Natural killer cell treated with Interleukin-12 subunit alpha and Interleukin-12 subunit beta and Interleukin-15 and Interleukin-18, amount 100 ng/mL, for 72 hours (primary cell): Measurements from ENCODE around the gene PDCD11. TPM values are rescaled to one million over a fixed set of nuclear protein-coding genes. Genes with fewer than 3 reads are reported as not detected.
"Not testable (repeated sequence)": the region's sequence is repeated elsewhere in the genome, so short reads cannot be mapped to it uniquely, and the experiment has no call there.

ENCODE experiments used
- ATAC-seq, 2 donors: fragments of 150-1000 bp; cut with Tn5 transposase in 1 of 2; sonication (Bioruptor Pico), chemical (Tn5 transposase) in 1 of 2; 2 replicates each; pipeline ENCODE4 v1.10.0; 2021
- DNase-seq: peaks from one replicate; pipeline ENCODE4 v3.0.0; 2022; ENCODE audit warnings: low spot score
- H3K27ac Mint-ChIP-seq, 2 donors: 1 replicate in 1 of 2; 2 replicates in 1 of 2; pipeline ENCODE4 v1.8.0; 2022; ENCODE audit warnings: mixed read lengths in 2 of 2, mild to moderate bottlenecking in 1 of 2, moderate library complexity in 1 of 2
- H3K27me3 Mint-ChIP-seq, 2 donors: 1 replicate in 1 of 2; 2 replicates in 1 of 2; pipeline ENCODE4 v1.8.0; 2022; ENCODE audit warnings: mixed read lengths in 2 of 2
- H3K36me3 Mint-ChIP-seq: one replicate; pipeline ENCODE4 v1.8.0; 2022; ENCODE audit warnings: mixed read lengths
- H3K4me1 Mint-ChIP-seq, 2 donors: 1 replicate in 1 of 2; 2 replicates in 1 of 2; pipeline ENCODE4 v1.8.0; 2022; ENCODE audit warnings: low read depth in 2 of 2, mixed read lengths in 2 of 2, mild to moderate bottlenecking in 1 of 2
- H3K4me3 Mint-ChIP-seq: one replicate; pipeline ENCODE4 v1.8.0; 2022; ENCODE audit warnings: mixed read lengths
- H3K9me3 Mint-ChIP-seq: 2 replicates; pipeline ENCODE4 v1.8.0; 2022; ENCODE audit warnings: mixed read lengths
- total RNA-seq, 2 donors: library from RNA; stranded (reverse); gene quantifications; one replicate each; pipeline ENCODE4 v1.2.3, GENCODE V29; 2022

The PDCD11 gene
- total RNA-seq, 2 donors from 2014 or later, result 61.7 to 151 TPM

DNA sequence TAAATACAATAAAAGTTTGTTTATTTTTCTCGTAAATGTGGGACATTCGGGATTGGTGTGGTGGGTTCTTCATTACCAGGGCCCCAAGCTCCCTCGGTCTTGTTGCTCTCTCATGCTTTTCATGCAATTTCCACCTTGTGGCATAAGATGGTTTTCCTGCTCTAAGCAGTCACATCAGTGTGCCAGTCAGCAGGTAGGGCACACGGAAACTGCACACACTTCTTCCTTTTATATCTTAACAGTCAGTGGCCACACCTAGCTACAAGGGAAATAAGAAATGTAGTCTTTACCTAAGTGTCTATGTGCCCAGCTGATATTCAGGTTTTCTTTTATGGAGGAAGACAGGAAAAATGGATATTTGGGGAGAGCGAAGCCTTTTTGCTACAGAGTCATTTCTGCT, 22.2 kb upstream of the PDCD11 start:
- Mint-ChIP-seq H3K9me3 (no peaks in the 10 kb centered on the region), H3K4me3 (no peak overlapping the region), H3K27me3 (no peaks in the 10 kb centered on the region), H3K27ac (no peak overlapping the region), H3K36me3 (peaks cover 14% of the 10 kb centered on the region), H3K4me1 (peaks cover 7 to 10% of the 10 kb centered on the region in 2 donors)
- no peak for ATAC-seq
- no peak for DNase-seq

DNA sequence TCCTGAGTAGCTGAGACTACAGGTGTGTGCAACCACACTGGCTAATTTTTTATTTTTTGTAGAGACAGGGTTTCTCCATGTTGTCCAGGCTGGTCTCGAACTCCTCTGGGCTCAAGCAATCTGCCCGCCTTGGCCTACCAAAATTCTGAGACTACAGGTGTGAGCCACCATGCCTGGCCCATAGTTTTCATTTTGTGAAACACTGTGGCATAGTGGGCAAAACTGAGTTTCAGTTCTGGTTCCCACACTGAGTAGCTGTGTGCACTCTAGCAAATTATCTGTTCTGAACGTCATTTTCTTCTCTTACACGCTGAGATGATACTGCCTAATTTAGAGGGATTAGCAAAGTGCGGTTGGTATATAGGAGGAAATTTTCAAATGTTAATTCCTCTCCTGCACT, 13.7 kb upstream of the PDCD11 start:
- DNase-seq, result no peak
- Mint-ChIP-seq H3K4me3 (no peak overlapping the region), H3K4me1 (no peaks in the 10 kb centered on the region), H3K36me3 (peaks cover 9% of the 10 kb centered on the region), H3K9me3 (no peaks in the 10 kb centered on the region), H3K27ac (no peak overlapping the region), H3K27me3 (no peaks in the 10 kb centered on the region)
- ATAC-seq, result no peak

DNA sequence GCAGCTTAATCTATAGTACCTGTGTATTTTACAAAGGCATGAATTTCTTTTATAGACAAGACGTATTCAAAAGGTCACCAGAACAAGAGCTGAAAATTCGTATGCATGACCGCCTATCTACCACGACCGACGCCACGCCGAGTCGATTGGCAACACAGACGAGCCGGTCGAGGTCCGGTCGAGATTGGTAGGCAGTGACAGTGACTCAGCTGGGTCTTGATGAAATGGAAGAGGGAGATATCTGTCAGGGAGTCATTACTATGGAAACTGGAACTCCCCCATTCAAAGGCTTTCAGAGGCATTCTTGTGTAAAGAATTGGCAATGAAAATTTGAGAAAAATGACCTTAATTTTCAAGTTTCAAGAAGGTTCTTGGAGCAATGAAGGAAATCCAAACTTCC, 2.2 kb upstream of the PDCD11 start:
- H3K36me3 Mint-ChIP-seq, result peaks cover 13% of the 10 kb centered on the region
- peaks cover 34 to 41% of the 10 kb centered on the region in 2 donors for H3K4me1 Mint-ChIP-seq
- H3K4me3 Mint-ChIP-seq, result peak overlapping the region; percentile 52
- H3K27ac Mint-ChIP-seq, result peak overlapping the region in 1 of 2 donors; percentile 18
- no peaks in the 10 kb centered on the region for H3K27me3 Mint-ChIP-seq
- DNase-seq (no peak), ATAC-seq (no peak)
- H3K9me3 Mint-ChIP-seq, result no peaks in the 10 kb centered on the region

DNA sequence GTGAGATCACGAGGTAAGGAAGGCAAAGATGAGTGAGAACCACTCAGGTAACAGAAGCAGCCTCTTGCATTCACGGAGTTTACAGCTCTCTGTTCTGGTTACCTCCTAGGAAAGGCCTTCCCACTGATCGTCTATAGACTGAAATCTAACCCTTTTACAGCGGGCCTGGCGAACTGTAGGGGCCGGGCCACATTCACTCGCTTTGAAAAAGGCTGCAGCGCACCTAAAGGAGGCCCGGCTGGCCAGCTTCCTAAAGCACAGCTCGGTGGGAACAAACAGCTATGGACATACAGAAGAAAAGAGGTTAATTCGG, 716 bp upstream of the PDCD11 start:
- DNase-seq, result no peak
- Mint-ChIP-seq H3K27me3 (no peaks in the 10 kb centered on the region), H3K27ac (peak overlapping the region; percentile 78 to 94), H3K4me1 (peaks cover 34 to 47% of the 10 kb centered on the region in 2 donors), H3K9me3 (no peaks in the 10 kb centered on the region), H3K36me3 (peaks cover 23% of the 10 kb centered on the region), H3K4me3 (peak overlapping the region; percentile 99)
- ATAC-seq, result no peak

DNA sequence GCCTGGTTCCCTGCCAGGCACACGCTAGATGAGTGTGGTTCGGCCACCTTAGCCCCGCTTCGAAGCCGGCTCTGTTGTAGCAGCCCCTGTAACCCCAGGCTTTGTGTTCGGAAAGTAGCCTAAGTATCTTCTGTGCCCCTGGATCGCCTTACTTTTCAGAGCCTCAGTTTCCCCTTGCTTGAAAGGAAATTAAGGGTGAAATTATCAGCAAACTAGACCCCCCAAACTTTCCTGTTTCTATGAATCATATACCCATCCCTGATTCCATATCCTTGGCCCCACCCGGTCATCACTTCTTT, 312 bp downstream of the PDCD11 start:
- peak overlapping the region; percentile 99 for H3K4me3 Mint-ChIP-seq
- H3K27ac Mint-ChIP-seq, result peak overlapping the region; percentile 78 to 94
- H3K27me3 Mint-ChIP-seq, result no peaks in the 10 kb centered on the region
- peaks cover 34 to 47% of the 10 kb centered on the region in 2 donors for H3K4me1 Mint-ChIP-seq
- no peaks in the 10 kb centered on the region for H3K9me3 Mint-ChIP-seq
- peaks cover 23% of the 10 kb centered on the region for H3K36me3 Mint-ChIP-seq
- ATAC-seq, result no peak
- no peak for DNase-seq

DNA sequence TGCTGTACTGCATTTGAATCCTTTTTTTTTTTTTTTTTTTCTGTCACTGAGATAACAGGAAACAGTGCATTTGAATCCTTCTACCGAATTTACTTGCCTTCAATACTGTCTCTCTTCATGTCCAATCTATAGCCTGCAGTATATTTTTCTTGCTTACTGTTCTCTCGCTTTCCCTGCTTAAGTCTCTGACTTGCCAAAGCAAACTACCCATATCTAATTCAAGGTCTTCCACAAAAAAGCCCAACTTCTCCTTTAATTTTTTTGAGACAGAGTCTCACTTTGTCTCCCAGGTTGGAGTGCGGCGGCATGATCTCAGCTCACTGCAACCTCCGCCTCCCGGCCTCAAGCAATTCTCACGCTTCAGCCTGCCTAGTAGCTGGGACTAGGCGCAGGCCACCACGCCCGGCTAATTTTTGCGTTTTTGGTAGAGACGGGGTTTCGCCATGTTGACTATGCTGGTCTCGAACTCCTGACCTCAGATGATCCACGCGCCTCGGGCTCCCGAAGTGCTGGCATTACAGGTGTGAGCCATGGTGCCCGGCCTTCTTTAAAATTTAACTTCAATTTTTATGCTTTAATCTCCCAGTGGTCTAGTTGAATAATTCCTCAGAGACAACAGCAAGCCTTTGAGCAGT, 882 bp downstream of the PDCD11 start:
- H3K4me1 Mint-ChIP-seq, result peaks cover 34 to 47% of the 10 kb centered on the region in 2 donors

DNA sequence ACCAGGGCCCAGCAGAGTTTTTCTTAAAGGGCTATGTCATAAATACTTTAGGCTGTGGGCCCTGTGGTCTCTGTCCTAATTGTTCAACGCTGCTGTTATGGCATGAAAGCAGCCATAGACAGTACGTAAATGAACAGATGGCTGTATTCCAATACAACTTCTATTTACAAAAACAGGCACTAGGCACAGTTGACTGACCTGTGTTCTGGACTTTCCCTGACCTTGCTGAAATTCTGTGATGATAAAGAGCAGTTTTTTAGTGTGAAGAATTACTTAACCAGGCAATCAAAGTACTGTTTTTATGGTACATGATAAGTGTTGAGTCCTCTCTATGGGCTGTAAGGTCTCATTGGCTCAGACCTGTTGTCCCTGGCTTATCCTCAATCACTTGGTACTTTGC, 17.1 kb downstream of the PDCD11 start:
- H3K27me3 Mint-ChIP-seq, result no peaks in the 10 kb centered on the region
- H3K36me3 Mint-ChIP-seq, result peaks cover 51% of the 10 kb centered on the region
- no peaks in the 10 kb centered on the region for H3K9me3 Mint-ChIP-seq
- ATAC-seq (no peak), DNase-seq (no peak)
- no peak overlapping the region for H3K27ac Mint-ChIP-seq
- no peak overlapping the region for H3K4me3 Mint-ChIP-seq
- H3K4me1 Mint-ChIP-seq, result no peaks in the 10 kb centered on the region

More for the DNA sequence above, 882 bp downstream of the PDCD11 start:
- Mint-ChIP-seq H3K27ac (peak overlapping the region; percentile 78 to 94), H3K9me3 (no peaks in the 10 kb centered on the region), H3K27me3 (no peaks in the 10 kb centered on the region), H3K4me3 (peak overlapping the region; percentile 99), H3K36me3 (peaks cover 23% of the 10 kb centered on the region)
- no peak for DNase-seq
- ATAC-seq, result no peak

DNA sequence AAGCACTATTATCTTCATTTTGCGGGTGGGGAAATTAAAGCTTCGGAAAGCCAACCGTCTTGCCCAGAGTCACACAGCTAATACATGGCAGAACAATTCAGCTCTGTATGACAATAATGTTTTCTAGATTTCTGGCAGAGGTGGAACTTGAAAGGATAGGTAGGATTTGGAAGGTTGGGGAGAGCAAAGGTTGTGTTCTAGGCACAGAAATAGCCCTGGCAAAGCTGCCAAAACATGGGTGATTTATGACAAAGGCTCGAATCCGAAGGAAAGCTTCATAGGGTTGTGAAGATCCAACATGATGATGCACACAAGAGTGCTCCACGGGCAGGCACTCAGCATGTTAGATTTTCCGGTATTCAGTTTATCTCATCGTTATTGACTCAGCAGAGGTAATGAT, 19.2 kb downstream of the PDCD11 start:
- DNase-seq (no peak), ATAC-seq (no peak)
- H3K27ac Mint-ChIP-seq, result no peak overlapping the region
- no peak overlapping the region for H3K4me3 Mint-ChIP-seq
- no peaks in the 10 kb centered on the region for H3K27me3 Mint-ChIP-seq
- no peaks in the 10 kb centered on the region for H3K9me3 Mint-ChIP-seq
- no peaks in the 10 kb centered on the region for H3K4me1 Mint-ChIP-seq
- H3K36me3 Mint-ChIP-seq, result peaks cover 41% of the 10 kb centered on the region

DNA sequence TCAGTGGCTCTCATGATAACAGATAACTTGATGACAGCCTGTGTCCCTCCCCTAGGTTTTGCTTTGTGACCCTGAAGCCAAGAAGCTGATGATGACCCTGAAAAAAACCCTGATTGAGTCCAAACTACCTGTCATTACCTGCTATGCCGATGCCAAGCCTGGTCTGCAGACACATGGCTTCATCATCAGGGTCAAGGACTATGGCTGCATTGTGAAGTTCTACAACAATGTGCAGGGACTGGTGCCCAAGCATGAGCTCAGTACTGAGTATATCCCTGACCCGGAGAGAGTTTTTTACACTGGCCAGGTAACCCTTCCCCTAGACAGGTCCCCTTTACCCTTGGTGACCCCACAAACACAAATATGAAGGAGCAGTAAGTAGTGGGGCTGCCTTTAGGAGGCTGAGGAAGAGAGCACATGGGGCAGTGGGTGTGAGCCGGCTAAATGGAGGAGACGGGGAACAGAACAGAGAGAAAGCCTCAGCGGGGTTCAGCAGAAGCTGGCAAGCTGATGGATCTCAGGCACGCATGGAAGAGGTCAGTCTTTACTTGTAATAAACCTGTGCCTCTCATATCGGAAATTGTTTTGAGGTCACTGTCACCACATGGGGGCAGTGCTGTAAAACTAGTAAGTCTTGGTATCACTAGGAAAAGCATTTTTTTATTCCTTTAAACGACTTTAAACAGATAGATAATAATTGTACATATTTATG, 20.2 kb downstream of the PDCD11 start:
- Mint-ChIP-seq H3K27ac (no peak overlapping the region), H3K4me1 (no peaks in the 10 kb centered on the region), H3K27me3 (no peaks in the 10 kb centered on the region), H3K36me3 (peaks cover 46% of the 10 kb centered on the region), H3K4me3 (no peak overlapping the region), H3K9me3 (no peaks in the 10 kb centered on the region)
- DNase-seq, result no peak
- ATAC-seq, result peak; percentile 41 to 52

DNA sequence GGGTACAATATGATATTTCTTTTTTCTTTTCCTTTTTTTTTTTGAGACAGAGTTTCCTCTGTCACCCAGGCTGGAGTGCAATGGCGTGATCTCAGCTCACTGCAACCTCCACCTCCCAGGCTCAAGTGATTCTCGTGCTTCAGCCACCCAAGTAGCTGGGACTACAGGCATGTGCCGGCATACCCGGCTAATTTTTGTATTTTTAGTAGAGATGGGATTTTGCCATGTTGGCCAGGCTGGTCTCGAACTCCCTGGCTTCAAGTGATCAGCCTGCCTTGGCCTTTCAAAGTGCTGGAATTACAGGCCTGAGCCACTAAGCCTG, 20.7 kb downstream of the PDCD11 start:
- not testable (repeated sequence) for ATAC-seq, H3K27me3 Mint-ChIP-seq, DNase-seq, H3K4me1 Mint-ChIP-seq, H3K9me3 Mint-ChIP-seq, H3K27ac Mint-ChIP-seq, H3K4me3 Mint-ChIP-seq
- H3K36me3 Mint-ChIP-seq, result peaks cover 46% of the 10 kb centered on the region

DNA sequence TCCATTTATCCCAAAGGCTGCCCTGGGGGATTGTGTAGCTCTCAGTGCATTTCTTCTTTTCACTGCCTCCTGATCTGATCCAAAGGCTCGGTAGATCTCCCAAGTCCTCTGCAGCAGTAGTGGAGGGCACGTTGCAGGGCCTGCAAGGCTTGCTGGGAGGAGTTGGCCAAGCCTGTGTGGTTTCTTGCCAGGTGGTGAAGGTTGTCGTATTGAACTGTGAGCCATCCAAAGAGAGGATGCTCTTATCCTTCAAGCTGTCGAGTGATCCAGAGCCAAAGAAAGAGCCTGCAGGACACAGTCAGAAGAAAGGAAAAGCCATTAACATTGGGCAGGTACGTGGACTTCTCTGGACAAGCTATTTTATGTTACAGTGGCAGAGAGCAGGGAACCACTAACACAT, 21.2 kb downstream of the PDCD11 start:
- Mint-ChIP-seq H3K36me3 (peaks cover 49% of the 10 kb centered on the region), H3K4me3 (no peak overlapping the region), H3K27ac (no peak overlapping the region), H3K27me3 (no peaks in the 10 kb centered on the region), H3K4me1 (no peaks in the 10 kb centered on the region), H3K9me3 (no peaks in the 10 kb centered on the region)
- no peak for DNase-seq
- no peak for ATAC-seq

DNA sequence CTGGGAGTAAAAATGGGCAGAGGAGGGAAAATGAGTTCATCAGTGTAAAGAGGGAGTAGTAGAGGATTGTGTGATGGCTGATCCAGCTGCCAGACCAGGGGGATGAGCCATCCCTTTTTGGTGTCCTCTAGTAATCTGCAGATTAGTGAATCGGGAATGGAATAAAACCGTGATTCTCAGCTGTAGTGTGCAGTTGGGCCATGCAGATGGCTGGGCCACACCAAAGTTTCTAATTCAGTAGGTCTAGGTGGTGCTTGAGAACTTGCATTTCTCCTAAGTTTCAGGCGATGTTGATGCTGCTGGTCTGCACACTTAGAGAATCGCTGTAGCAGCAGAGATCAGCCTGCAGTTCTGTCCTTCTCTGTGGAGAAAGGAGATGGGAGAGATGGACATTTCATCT, 22.7 kb downstream of the PDCD11 start:
- Mint-ChIP-seq H3K4me3 (no peak overlapping the region), H3K36me3 (peaks cover 53% of the 10 kb centered on the region), H3K27ac (no peak overlapping the region), H3K9me3 (no peaks in the 10 kb centered on the region), H3K27me3 (no peaks in the 10 kb centered on the region), H3K4me1 (no peaks in the 10 kb centered on the region)
- ATAC-seq (no peak), DNase-seq (no peak)

DNA sequence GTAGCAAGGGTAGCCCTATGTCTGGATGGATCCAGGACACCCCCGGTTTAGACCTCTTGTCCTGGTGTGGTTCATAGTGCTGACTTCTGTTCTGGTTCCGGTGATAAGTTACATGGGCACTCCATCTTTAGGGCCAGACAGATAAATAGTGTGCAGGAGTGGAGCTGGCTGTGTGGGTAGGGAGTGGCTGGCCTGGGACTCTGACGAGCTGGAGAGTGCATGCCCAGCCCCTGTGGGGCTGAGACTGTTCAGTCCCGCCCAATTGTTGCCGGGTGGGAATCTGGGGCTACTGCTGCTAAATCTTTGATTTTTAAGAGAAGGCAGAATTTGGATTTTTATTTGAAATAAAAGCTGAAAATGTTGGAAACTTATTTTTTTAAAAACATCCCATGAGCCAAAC, 27.3 kb downstream of the PDCD11 start:
- ATAC-seq, result no peak
- Mint-ChIP-seq H3K27ac (no peak overlapping the region), H3K4me1 (no peaks in the 10 kb centered on the region), H3K4me3 (no peak overlapping the region), H3K27me3 (no peaks in the 10 kb centered on the region), H3K36me3 (peaks cover 33% of the 10 kb centered on the region), H3K9me3 (no peaks in the 10 kb centered on the region)
- no peak for DNase-seq

DNA sequence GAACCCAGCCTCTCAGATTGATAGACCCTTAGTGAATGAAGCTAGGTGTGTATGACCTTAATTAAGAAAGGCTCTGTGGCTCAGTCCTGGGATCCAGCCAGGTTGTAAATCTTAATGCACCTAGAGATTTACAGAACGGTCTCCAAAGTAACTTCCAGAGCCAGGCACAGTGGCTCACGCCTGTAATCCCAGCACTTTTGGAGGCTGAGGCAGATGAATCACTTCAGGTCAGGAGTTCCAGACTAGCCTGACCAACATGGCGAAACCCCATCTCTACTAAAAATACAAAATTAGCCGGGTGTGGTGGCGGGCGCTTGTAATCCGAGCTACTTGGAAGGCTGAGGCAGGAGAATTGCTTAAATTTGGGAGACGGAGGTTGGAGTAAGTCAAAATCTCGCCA, 31.4 kb downstream of the PDCD11 start:
- Mint-ChIP-seq H3K27me3 (no peaks in the 10 kb centered on the region), H3K4me1 (no peaks in the 10 kb centered on the region), H3K9me3 (no peaks in the 10 kb centered on the region), H3K4me3 (no peak overlapping the region), H3K27ac (no peak overlapping the region), H3K36me3 (peaks cover 41% of the 10 kb centered on the region)
- ATAC-seq, result no peak
- DNase-seq, result no peak
